Neutrophil (primary cell): ENCODE results near the gene MARVELD1.

Experiments
- H3K27ac ChIP-seq: fragments of 200-600 bp; sonication (generic); 2 replicates; pipeline ENCODE4 v1.5.1; 2016; ENCODE audit warnings: mild to moderate bottlenecking, moderate library complexity
- H3K27me3 ChIP-seq: fragments of 200-600 bp; sonication (generic); 2 replicates; pipeline ENCODE4 v1.6.0; 2016; ENCODE audit warnings: mild to moderate bottlenecking
- H3K36me3 ChIP-seq: fragments of 200-600 bp; sonication (generic); 2 replicates; pipeline ENCODE4 v1.5.1; 2017
- H3K4me1 ChIP-seq, 2 experiments: fragments of 200-600 bp in 1 of 2; sonication (generic) in 1 of 2; 1 replicate in 1 of 2; 2 replicates in 1 of 2; pipeline versions ENCODE4 v1.5.1 to v1.6.1; 2013 to 2016; ENCODE audit warnings: low read depth in 1 of 2, low read length in 1 of 2, mild to moderate bottlenecking in 1 of 2, moderate library complexity in 1 of 2; ENCODE audit not compliant: control insufficient read depth in 1 of 2, insufficient read depth in 1 of 2
- H3K4me3 ChIP-seq, 2 experiments: fragments of 200-600 bp in 1 of 2; sonication (generic) in 1 of 2; 1 replicate in 1 of 2; 2 replicates in 1 of 2; pipeline ENCODE4 v1.5.1; 2013 to 2016; ENCODE audit warnings: low read depth in 1 of 2, low read length in 1 of 2, mild to moderate bottlenecking in 1 of 2, moderate library complexity in 1 of 2
- H3K9me3 ChIP-seq: fragments of 200-600 bp; sonication (generic); 2 replicates; pipeline ENCODE4 v1.5.1; 2016
- TF ChIP-seq, protein P1 (sequence below): fragments of 200-600 bp; sonication (generic); IDR thresholded peaks from 2 replicates; pipeline ENCODE4 v1.5.1; 2016; ENCODE audit warnings: antibody characterized with exemption

MARVELD1 gene

DNA sequence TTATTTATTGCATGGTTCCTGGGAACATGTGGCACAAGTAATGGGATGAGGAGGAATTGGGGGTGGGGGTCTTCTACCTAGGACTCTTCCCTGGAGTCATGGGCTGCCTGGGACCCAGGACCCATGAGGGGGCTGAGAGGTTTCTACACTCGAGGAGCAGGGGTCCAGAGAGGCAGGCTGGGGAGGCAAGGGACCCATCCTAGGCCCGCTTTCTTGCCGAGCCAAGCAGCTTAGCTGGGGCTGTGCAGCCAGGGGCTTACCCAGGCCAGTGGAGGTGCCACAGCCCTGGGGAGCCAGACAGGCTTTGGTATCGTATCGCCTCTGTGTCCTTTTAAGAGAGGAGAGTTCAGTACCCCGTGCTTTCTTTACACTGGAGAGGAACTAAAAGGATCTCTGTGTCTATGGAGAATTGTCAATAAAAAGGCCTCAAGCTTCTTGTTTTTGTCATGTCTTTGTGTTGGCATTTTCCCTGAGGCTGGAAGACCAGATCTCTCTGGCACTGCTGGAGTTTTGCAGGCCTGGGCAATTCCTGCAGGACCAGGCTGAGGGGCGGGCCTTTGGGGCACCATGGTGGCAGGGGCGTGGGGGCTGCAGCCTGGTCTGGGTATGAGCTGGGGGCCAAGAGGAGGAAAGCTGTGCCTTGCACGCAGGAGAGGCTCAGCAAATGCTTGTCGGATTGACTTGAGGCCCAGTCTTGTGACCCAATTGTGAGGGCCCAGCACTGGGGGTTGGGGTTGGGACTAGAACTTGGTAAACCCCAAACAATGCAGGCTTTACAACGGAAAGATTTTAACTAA lies 47.1 kb downstream of the MARVELD1 start:
- H3K4me1 ChIP-seq = no peaks in the 10 kb centered on the region
- H3K27me3 ChIP-seq = no peaks in the 10 kb centered on the region
- H3K36me3 ChIP-seq = peaks cover 73% of the 10 kb centered on the region
- no peak overlapping the region for H3K4me3 ChIP-seq
- no peaks in the 10 kb centered on the region for H3K9me3 ChIP-seq
- H3K27ac ChIP-seq = no peak overlapping the region
- TF ChIP-seq, protein P1, sequence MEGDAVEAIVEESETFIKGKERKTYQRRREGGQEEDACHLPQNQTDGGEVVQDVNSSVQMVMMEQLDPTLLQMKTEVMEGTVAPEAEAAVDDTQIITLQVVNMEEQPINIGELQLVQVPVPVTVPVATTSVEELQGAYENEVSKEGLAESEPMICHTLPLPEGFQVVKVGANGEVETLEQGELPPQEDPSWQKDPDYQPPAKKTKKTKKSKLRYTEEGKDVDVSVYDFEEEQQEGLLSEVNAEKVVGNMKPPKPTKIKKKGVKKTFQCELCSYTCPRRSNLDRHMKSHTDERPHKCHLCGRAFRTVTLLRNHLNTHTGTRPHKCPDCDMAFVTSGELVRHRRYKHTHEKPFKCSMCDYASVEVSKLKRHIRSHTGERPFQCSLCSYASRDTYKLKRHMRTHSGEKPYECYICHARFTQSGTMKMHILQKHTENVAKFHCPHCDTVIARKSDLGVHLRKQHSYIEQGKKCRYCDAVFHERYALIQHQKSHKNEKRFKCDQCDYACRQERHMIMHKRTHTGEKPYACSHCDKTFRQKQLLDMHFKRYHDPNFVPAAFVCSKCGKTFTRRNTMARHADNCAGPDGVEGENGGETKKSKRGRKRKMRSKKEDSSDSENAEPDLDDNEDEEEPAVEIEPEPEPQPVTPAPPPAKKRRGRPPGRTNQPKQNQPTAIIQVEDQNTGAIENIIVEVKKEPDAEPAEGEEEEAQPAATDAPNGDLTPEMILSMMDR = no peak

DNA sequence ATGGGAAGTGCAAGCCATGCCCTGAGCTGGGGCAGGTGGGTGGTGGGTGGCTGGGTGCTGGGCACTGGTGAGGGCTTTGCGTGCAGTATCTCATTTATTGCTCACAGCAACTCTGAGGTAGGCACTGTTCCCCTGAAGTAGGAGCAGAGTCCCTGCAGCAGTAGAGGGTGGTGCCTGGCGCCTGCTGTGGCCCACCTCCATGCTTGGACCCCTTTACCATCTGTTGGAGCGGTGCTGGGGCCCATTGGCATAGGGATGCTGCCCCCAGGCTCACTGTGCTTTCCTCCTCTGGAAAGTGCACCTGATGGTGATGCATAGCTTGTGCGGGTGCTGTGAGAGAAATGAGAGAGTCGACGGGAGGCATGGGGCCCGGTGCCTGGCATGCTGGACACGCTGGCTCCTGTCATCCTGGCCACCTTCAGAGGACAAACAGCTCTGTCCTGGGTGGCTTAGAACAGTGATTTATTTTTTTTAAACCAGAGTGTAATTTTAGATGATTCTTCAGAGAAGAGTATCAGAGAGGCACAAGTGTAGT lies 47.9 kb downstream of the MARVELD1 start:
- TF ChIP-seq, protein P1 = no peak
- Histone ChIP-seq H3K4me1 (no peaks in the 10 kb centered on the region), H3K9me3 (no peaks in the 10 kb centered on the region), H3K4me3 (no peak overlapping the region), H3K27ac (no peak overlapping the region), H3K27me3 (no peaks in the 10 kb centered on the region), H3K36me3 (peaks cover 66% of the 10 kb centered on the region)

DNA sequence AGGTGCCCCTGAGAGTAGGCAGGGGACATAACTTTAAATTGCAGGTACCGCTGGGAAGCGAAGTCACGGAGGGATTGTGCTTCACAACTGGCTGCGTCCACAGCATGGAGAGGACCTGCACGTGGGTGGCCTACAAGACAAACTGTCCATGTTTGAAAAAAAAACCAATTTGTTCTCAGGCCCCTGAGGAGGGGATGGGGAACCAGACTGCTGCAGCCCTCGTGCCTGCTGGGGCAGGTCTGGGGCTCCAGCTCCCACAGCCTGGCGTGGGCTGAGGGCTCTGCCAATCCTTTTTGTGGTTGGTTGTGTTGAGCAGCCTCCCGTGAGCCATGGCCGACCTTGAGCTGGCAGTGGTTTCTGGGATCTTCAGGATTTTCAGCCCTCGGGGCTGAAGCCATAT lies 48.5 kb downstream of the MARVELD1 start:
- H3K4me3 ChIP-seq = no peak overlapping the region
- H3K4me1 ChIP-seq = no peaks in the 10 kb centered on the region
- peaks cover 59% of the 10 kb centered on the region for H3K36me3 ChIP-seq
- no peak overlapping the region for H3K27ac ChIP-seq
- TF ChIP-seq, protein P1 = no peak
- H3K27me3 ChIP-seq = no peaks in the 10 kb centered on the region
- no peaks in the 10 kb centered on the region for H3K9me3 ChIP-seq

DNA sequence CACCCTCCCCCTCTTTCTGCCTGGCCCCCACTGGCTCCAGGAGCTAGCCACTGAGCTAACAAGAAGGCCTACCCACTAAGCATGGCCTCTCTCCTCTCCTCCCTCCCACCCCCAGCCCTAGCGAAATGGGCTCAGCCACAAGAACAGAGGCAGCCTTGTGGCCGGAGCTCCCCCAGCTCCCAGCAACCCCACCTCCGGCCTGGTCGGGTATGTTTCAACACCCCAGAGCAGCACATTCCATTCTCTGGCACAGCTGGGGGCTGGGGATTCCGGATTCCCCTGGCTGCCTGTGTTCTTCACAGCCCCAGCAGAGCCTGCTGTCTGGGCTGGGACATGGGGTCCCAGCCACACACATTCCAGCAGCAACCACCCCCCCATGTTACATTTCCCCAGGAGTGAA lies 49.3 kb downstream of the MARVELD1 start:
- H3K27me3 ChIP-seq = no peaks in the 10 kb centered on the region
- no peaks in the 10 kb centered on the region for H3K4me1 ChIP-seq
- TF ChIP-seq, protein P1 = no peak
- no peak overlapping the region for H3K4me3 ChIP-seq
- no peaks in the 10 kb centered on the region for H3K9me3 ChIP-seq
- peaks cover 52% of the 10 kb centered on the region for H3K36me3 ChIP-seq
- no peak overlapping the region for H3K27ac ChIP-seq

DNA sequence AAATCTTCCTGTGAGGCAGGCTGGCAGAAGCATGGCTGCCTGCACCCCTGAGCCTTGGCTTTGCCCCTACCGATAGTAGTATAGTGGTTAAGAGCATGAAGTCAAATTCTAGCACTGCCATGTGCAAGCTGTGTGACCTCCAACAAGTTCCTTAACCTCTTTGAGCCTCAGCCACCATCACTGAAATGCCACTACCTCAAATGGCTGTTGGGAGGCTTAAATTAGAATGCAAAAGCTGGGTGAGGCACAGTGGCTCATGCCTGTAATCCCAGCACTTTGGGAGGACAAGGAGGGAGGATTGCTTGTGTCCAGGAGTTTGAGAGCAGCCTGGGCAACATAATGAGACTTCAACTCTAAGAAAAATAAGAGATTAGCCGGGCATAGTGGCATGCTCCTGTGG lies 49.9 kb downstream of the MARVELD1 start:
- no peak overlapping the region for H3K27ac ChIP-seq
- no peaks in the 10 kb centered on the region for H3K9me3 ChIP-seq
- TF ChIP-seq, protein P1 = no peak
- H3K36me3 ChIP-seq = peaks cover 46% of the 10 kb centered on the region
- H3K4me1 ChIP-seq = no peaks in the 10 kb centered on the region
- no peak overlapping the region for H3K4me3 ChIP-seq
- no peaks in the 10 kb centered on the region for H3K27me3 ChIP-seq
